ENCODE data around the gene PCNX2. TPM values are rescaled to one million over a fixed set of nuclear protein-coding genes. Genes with fewer than 3 reads are reported as not detected.
"Not testable (repeated sequence)": the region's sequence is repeated elsewhere in the genome, so short reads cannot be mapped to it uniquely, and the experiment has no call there.

The PCNX2 gene
- total and polyA plus RNA-seq, 8 donors = 3.0 to 34.4 (median 9.9) TPM

GRCh38 chr1:233006541-233006973 is 289.0 kb downstream of the PCNX2 start:
- Histone ChIP-seq H3K4me1 (no peaks in the 10 kb centered on the region), H3K9me3 (no peaks in the 10 kb centered on the region), H3K36me3 (peaks cover 0 to 5% (median 0%) of the 10 kb centered on the region in 4 donors), H3K27ac (no peak overlapping the region), H3K27me3 (no peaks in the 10 kb centered on the region), H3K4me3 (no peak overlapping the region)
- intact Hi-C loops (cut with DNase I; ENCODE audit: low total_unique reads) = no loop called here
- WGBS, 5 donors = 81 to 94% (median 88%) methylated on average over 3 of the region's 3 CpGs
- no peak for DNase-seq
- TF ChIP-seq, protein P1, sequence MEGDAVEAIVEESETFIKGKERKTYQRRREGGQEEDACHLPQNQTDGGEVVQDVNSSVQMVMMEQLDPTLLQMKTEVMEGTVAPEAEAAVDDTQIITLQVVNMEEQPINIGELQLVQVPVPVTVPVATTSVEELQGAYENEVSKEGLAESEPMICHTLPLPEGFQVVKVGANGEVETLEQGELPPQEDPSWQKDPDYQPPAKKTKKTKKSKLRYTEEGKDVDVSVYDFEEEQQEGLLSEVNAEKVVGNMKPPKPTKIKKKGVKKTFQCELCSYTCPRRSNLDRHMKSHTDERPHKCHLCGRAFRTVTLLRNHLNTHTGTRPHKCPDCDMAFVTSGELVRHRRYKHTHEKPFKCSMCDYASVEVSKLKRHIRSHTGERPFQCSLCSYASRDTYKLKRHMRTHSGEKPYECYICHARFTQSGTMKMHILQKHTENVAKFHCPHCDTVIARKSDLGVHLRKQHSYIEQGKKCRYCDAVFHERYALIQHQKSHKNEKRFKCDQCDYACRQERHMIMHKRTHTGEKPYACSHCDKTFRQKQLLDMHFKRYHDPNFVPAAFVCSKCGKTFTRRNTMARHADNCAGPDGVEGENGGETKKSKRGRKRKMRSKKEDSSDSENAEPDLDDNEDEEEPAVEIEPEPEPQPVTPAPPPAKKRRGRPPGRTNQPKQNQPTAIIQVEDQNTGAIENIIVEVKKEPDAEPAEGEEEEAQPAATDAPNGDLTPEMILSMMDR (IDR thresholded peaks at IDR 0.05) = no peak
- TF ChIP-seq POLR2A (IDR thresholded peaks at IDR 0.05) (no peak), POLR2AphosphoS5 (IDR thresholded peaks at IDR 0.05) (no peak), EP300 (IDR thresholded peaks at IDR 0.05) (no peak)

- no peaks in the 10 kb centered on the region for H3K9me3 ChIP-seq
- no peak for DNase-seq
- peaks cover 0 to 5% (median 0%) of the 10 kb centered on the region in 4 donors for H3K36me3 ChIP-seq
- H3K4me3 ChIP-seq = no peak overlapping the region
- no peak overlapping the region for H3K27ac ChIP-seq
- WGBS, 5 donors = 83 to 89% (median 87%) methylated on average over 6 of the region's 6 CpGs
- intact Hi-C loops (cut with DNase I; ENCODE audit: low total_unique reads) = no loop called here
- no peaks in the 10 kb centered on the region for H3K4me1 ChIP-seq
- no peak for TF ChIP-seq POLR2A (IDR thresholded peaks at IDR 0.05)
- no peak for TF ChIP-seq EP300 (IDR thresholded peaks at IDR 0.05)
- no peaks in the 10 kb centered on the region for H3K27me3 ChIP-seq
Observed at GRCh38 chr1:233006108-233006507, 289.4 kb downstream of the PCNX2 start.

- 87 to 96% (median 88%) methylated on average over 8 of the region's 8 CpGs for WGBS, 5 donors
- Histone ChIP-seq H3K27me3 (no peaks in the 10 kb centered on the region), H3K27ac (no peak overlapping the region), H3K36me3 (peaks cover 0 to 5% (median 2%) of the 10 kb centered on the region in 4 donors), H3K4me3 (no peak overlapping the region), H3K4me1 (no peaks in the 10 kb centered on the region), H3K9me3 (no peaks in the 10 kb centered on the region)
- no peak for DNase-seq
- no peak for TF ChIP-seq POLR2A (IDR thresholded peaks at IDR 0.05)
- TF ChIP-seq, protein P1 (IDR thresholded peaks at IDR 0.05) = no peak
- no peak for TF ChIP-seq POLR2AphosphoS5 (IDR thresholded peaks at IDR 0.05)
- TF ChIP-seq EP300 (IDR thresholded peaks at IDR 0.05) = no peak
- intact Hi-C loops (cut with DNase I; ENCODE audit: low total_unique reads) = no loop called here
Observed at GRCh38 chr1:233005703-233006102, 289.8 kb downstream of the PCNX2 start.

DNA sequence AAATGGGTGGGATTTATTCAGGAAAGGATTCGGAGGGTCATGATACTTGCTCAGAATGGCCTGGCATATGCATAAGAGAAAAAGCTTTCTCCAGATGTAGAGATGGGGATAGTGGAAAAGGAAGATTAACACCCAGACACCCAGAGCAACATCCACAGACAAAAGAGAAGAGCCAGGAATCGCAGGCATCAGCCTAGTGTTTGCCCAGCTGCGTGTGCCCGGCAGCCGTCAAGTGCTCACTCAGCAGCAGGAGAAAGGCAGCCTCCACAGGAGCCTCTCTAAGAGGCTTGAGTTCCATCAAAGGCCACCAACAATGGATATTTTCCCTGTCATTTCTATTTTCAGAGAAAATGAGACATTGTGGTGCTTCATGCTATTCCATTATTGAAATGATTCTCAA is 290.4 kb downstream of the PCNX2 start:
- no peak for TF ChIP-seq POLR2AphosphoS5 (IDR thresholded peaks at IDR 0.05)
- TF ChIP-seq EP300 (IDR thresholded peaks at IDR 0.05) = no peak
- TF ChIP-seq, protein P1 (IDR thresholded peaks at IDR 0.05) = no peak
- no peak for TF ChIP-seq POLR2A (IDR thresholded peaks at IDR 0.05)
- Histone ChIP-seq H3K4me1 (no peaks in the 10 kb centered on the region), H3K9me3 (no peaks in the 10 kb centered on the region), H3K27me3 (no peaks in the 10 kb centered on the region), H3K27ac (no peak overlapping the region), H3K36me3 (peaks cover 0 to 9% (median 7%) of the 10 kb centered on the region in 4 donors), H3K4me3 (no peak overlapping the region)
- no peak for DNase-seq
- intact Hi-C loops (cut with DNase I; ENCODE audit: low total_unique reads) = no loop called here
- WGBS, 5 donors = 81 to 97% (median 92%) methylated on average over 5 of the region's 5 CpGs

GRCh38 chr1:233004451-233004850 is 291.1 kb downstream of the PCNX2 start:
- no peaks in the 10 kb centered on the region for H3K9me3 ChIP-seq
- no peak for DNase-seq
- no peaks in the 10 kb centered on the region for H3K27me3 ChIP-seq
- H3K4me1 ChIP-seq = no peaks in the 10 kb centered on the region
- 93 to 98% (median 94%) methylated on average over 9 of the region's 9 CpGs for WGBS, 5 donors
- no peak overlapping the region for H3K4me3 ChIP-seq
- H3K36me3 ChIP-seq = peaks cover 0 to 16% (median 14%) of the 10 kb centered on the region in 4 donors
- H3K27ac ChIP-seq = no peak overlapping the region
- TF ChIP-seq, protein P1 (IDR thresholded peaks at IDR 0.05) = no peak
- no peak for TF ChIP-seq POLR2AphosphoS5 (IDR thresholded peaks at IDR 0.05)
- no peak for TF ChIP-seq POLR2A (IDR thresholded peaks at IDR 0.05)
- no peak for TF ChIP-seq EP300 (IDR thresholded peaks at IDR 0.05)
- intact Hi-C loops (cut with DNase I; ENCODE audit: low total_unique reads) = no loop called here

DNA sequence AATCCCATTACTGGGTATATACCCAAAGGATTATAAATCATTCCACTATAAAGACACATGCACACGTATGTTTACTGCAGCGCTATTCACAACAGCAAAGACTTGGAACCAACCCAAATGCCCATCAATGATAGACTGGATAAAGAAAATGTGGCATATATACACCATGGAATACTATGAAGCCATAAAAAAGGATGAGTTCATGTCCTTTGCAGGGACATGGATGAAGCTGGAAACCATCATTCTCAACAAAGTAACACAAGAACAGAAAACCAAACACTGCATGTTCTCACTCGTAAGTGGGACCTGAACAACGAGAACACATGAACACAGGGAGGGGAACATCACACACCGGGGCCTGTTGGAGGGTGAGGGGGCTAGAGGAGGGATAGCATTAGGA is 291.9 kb downstream of the PCNX2 start:
- H3K27me3 ChIP-seq; H3K27ac ChIP-seq; H3K4me1 ChIP-seq; DNase-seq; intact Hi-C loops (cut with DNase I; ENCODE audit: low total_unique reads); H3K4me3 ChIP-seq; H3K9me3 ChIP-seq: not testable (repeated sequence)
- WGBS, 5 donors = 93 to 99% (median 96%) methylated on average over 5 of the region's 5 CpGs
- peaks cover 0 to 25% (median 21%) of the 10 kb centered on the region in 4 donors for H3K36me3 ChIP-seq

All from stomach (tissue), 9 donors.